HG02678 (cell line): ENCODE data around the gene PCBP4.
A peak's percentile ranks its signal among the peaks of the same experiment; 100 is the strongest.
"Not testable (repeated sequence)": the region's sequence is repeated elsewhere in the genome, so short reads cannot be mapped to it uniquely, and the experiment has no call there.

Experiments used
- ATAC-seq: cut with Tn5 transposase; IDR thresholded peaks from one replicate; pipeline ENCODE4 v1.9.1; 2021; ENCODE audit warnings: mild to moderate bottlenecking, moderate library complexity; ENCODE audit not compliant: unreplicated experiment

PCBP4 gene

DNA sequence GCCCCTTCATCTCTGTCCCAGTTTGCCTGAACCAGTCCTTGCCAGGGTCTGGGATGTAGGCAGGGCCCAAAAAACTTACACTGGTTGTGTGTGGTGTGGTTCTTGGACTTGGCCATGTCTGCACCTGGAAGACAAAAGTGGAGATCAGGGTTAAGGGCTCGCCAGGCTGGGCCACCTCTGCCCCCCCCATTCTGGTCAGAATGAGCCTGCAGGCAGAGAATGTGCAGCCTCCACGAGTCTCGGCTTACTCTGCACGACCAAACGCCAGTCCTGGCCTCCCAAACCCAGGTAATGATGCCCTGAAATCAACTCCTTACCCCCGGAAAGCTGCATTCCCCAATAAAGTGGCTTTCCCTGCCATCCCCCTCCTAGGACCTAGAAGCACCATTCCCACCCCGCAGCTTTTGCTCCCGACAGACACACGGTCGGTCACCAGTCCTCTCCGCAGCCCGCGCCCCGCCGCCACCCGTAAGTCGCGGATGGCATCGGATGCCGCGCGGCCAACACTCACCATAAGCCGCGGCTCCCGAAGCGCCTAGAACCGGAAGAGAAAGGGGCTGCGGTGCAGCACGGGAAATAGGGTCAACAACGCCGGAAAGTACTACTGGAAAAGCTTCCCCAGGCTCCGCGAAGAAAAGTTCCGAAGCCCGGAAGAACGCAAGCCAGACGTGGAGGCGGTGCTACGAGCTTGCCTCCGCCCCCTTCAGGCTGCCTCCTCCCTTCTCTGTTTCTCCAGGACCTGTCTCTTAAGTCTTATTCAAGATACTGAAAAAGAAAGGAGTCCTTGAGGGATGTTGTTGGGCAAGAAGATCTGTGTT, 28.3 kb upstream of the PCBP4 start, which contains the start of gene RPL29:
TSS of gene RPL29 (minus strand) at position 550 of the 818 bp plus-strand sequence. CDS start at position 116, 434 bp downstream.
- ATAC-seq = peak; percentile 89

GRCh38 chr3:51994530-51994929, 27.3 kb upstream of the PCBP4 start:
- no peak for ATAC-seq

DNA sequence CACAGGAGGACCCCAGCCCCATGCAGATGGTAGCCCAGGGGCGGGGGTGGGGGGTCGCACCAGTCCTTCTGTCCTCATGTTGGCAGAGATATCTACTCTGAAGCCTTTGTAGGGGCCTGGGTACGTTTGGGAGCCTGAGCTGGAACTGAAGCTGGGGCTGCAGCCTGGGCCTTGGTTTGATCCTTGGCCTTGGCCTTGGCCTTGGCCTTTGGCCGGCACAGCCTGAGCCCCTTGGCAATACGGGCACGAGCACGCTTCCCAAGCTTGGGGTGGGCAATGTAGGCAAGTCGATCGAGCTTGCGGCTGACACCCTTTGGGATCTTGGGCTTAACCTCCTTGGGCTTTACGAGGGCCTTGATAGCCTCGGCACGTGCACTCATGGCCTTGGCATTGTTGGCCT, 26.4 kb upstream of the PCBP4 start:
- ATAC-seq = not testable (repeated sequence)

- no peak for ATAC-seq
These were observed 24.9 kb upstream of the PCBP4 start for GRCh38 chr3:51992017-51992682.

- ATAC-seq = not testable (repeated sequence)
These were observed 23.3 kb upstream of the PCBP4 start for GRCh38 chr3:51990501-51990971.

DNA sequence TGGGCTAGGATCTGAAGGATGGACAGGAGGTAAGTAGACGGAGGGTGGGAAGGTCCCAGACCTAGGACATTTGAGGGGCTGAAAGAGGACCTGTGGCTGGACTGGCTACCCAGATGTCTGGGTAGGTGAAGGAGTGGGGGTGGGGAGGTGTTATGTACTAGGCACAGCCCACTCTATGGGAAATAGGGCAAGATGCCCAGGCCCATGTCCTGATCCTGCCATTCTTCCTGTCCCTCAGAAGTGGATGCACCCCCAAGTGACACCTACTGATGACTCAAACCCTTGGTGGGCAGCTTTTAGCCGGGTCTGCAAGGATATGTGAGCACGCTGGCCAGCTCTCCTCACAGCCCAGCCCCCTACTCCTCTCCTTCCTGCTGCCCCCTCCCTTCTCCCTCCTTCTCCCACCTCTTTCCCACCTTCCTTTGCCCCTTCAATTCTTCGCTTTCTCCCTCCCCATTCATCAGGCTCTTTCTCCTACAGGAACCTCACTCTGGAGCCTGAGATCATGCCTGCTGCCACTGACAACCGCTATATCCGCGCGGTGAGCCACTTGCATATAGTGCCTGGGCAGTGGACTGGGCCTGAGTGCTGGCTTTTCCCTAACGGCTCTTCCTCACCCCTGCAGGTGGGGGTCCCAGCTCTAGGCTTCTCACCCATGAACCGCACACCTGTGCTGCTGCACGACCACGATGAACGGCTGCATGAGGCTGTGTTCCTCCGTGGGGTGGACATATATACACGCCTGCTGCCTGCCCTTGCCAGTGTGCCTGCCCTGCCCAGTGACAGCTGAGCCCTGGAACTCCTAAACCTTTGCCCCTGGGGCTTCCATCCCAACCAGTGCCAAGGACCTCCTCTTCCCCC, 21.3 kb upstream of the PCBP4 start:
- ATAC-seq = no peak

GRCh38 chr3:51987568-51987967, 20.3 kb upstream of the PCBP4 start:
- ATAC-seq = no peak

DNA sequence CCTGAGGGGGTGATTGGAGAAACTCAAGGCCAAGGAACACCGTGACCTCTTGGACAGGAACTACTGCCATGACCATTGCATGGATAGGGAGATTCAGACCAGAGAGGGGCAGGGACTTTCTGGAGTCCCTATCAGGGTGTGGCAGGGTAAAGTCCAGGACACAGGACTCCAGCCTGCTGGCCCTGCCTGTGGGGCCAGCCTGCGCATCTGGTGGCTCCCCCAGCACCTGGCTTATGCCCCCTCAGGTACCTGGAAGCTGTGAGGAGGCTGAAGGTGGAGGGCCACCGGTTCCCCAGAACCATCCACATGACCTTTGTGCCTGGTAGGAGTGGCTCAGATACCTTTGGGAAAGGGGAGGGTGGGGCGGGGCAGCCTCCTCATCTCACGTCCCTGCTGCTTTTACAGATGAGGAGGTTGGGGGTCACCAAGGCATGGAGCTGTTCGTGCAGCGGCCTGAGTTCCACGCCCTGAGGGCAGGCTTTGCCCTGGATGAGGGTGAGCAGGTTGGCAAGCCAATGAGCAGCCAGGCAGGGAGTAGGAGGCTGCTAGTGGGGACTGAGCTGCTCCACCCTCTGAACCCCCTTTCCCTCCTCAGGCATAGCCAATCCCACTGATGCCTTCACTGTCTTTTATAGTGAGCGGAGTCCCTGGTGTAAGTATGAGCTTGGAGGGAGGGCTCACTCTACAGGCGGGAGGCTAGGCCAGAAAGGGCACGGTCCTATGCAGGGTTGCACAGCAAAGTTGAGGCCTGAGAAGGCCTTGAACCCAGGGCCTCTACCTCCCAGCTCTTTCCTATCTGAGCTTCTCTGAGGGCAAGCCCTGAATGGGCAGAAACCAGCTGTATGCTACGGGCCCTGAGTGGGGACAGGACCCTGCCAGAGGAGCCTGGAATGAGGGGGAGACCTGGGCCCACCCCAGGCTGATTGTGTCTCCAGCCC, 19.0 kb upstream of the PCBP4 start:
- ATAC-seq = no peak

GRCh38 chr3:51985063-51985462, 17.8 kb upstream of the PCBP4 start:
- no peak for ATAC-seq

GRCh38 chr3:51984269-51984647, 17.0 kb upstream of the PCBP4 start:
- ATAC-seq = no peak

DNA sequence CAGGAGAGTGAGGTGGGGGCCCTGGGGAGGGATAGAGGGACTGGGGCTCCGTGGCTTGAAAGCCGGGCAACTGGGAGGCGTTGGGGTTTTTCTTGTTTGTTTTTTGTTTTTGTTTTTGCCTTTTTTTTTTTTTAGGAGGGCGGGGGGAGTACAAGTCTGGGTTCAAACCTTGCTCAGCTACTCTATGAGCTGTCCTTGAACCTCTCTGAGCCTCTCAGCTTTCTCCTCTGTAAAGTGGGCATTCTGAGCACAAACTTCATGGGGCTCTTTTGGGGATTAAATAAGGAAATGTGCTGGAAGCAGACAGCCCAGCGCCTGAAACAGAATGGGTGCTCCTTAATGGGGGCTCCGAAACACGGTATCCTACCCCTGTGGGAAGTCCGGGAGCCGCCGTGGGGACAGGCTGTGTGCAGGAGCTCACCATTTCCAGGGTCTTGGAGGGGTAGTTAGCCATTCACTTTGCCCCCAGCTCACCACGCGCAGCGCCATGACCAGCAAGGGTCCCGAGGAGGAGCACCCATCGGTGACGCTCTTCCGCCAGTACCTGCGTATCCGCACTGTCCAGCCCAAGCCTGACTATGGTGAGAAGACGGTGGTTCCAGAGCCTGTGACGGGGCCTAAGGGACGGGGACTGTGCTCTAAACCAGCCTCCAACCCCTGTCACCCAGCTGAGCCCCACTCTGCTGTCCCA, 16.5 kb upstream of the PCBP4 start:
- no peak for ATAC-seq

- peak; percentile 78 for ATAC-seq
These were observed 15.8 kb upstream of the PCBP4 start, which contains the start of gene ACY1 for GRCh38 chr3:51982838-51983577. Gene ACY1, plus strand, starts transcription at chr3:51983535. Its CDS starts 530 bp downstream, at chr3:51984065.

DNA sequence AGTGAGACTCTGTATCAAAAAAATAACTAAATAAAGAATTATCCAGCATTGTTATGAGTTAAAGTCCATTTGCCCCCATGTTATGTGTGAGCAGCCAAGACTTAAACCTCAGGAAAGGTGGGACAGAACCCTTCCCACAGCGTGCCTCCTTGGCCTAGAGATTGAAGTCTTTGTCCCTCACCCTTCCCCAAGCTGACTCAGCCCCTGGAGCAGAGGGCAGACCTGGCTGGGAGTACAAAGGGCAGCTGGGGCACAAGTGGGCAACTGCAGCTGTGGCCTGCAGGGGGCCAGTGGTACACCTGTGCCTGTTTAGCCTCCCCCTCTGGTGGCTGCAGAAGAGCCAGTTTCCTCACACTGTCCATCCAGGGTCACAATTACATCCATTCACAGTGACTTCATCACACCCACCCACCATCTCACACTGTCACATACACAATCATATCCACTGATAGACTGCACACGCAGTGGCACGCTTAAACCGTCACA, 15.1 kb upstream of the PCBP4 start:
- ATAC-seq = peak; percentile 48

- ATAC-seq = no peak
These were observed 13.0 kb upstream of the PCBP4 start for GRCh38 chr3:51980253-51980652.

DNA sequence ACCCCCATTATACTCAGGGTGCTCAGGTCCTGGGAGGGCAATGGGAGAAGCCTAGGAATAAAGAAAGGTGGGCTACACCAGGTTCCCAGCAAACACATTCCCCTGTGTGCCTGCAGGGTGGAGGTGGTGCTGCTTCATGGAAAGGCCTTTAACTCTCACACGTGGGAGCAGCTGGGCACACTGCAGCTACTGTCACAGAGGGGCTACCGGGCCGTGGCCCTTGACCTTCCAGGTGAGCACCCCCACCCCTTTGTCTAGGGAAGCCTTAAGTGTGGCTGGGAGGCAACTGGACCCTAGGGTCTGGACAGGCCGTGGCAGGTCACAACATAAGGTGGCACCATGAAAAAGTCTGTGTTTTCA, 10.9 kb upstream of the PCBP4 start:
- no peak for ATAC-seq

GRCh38 chr3:51977446-51978142, 10.3 kb upstream of the PCBP4 start:
- no peak for ATAC-seq

- no peak for ATAC-seq
These were observed 8.7 kb upstream of the PCBP4 start for GRCh38 chr3:51975852-51976549.
